ENCODE results near the gene DHRS11.
A peak's percentile ranks its signal among the peaks of the same experiment; 100 is the strongest.

Gene DHRS11

GRCh38 chr17:36591434-36592315 lies at the start of gene DHRS11:
Gene DHRS11, plus strand, starts transcription at chr17:36591879. Its CDS starts 131 bp downstream, at chr17:36592010.
- Histone ChIP-seq H3K27me3 (peaks cover 29% of the 10 kb centered on the region), H3K27ac (no peak within 1 kb of the TSS), H3K36me3 (peaks cover 45% of the 10 kb centered on the region), H3K4me1 (ENCODE audit: control insufficient read depth in 1 of 2, insufficient read depth in 1 of 2, low read depth in 1 of 2, low read length in 1 of 2) (peaks cover 9 to 17% of the 10 kb centered on the region in 2 experiments), H3K9me3 (no peaks in the 10 kb centered on the region), H3K4me3 (ENCODE audit: low read depth in 1 of 2, low read length in 1 of 2) (peak within 1 kb of the TSS; percentile 67 to 78)
- TF ChIP-seq CTCF (IDR thresholded peaks at IDR 0.05): no peak

GRCh38 chr17:36542755-36543154 lies 48.9 kb upstream of the DHRS11 start:
- Histone ChIP-seq H3K36me3 (peaks cover 3% of the 10 kb centered on the region), H3K4me3 (ENCODE audit: low read depth in 1 of 2, low read length in 1 of 2) (no peak overlapping the region), H3K4me1 (ENCODE audit: control insufficient read depth in 1 of 2, insufficient read depth in 1 of 2, low read depth in 1 of 2, low read length in 1 of 2) (peaks cover 33 to 38% of the 10 kb centered on the region in 2 experiments), H3K27me3 (no peaks in the 10 kb centered on the region), H3K9me3 (no peaks in the 10 kb centered on the region), H3K27ac (peak overlapping the region; percentile 100)
- no peak for TF ChIP-seq CTCF (IDR thresholded peaks at IDR 0.05)

GRCh38 chr17:36544044-36544306 lies 47.7 kb upstream of the DHRS11 start:
- peak overlapping the region; percentile 93 to 99 for H3K4me3 ChIP-seq (ENCODE audit: low read depth in 1 of 2, low read length in 1 of 2)
- no peak for TF ChIP-seq CTCF (IDR thresholded peaks at IDR 0.05)
- no peaks in the 10 kb centered on the region for H3K27me3 ChIP-seq
- H3K36me3 ChIP-seq: peaks cover 3% of the 10 kb centered on the region
- H3K4me1 ChIP-seq (ENCODE audit: control insufficient read depth in 1 of 2, insufficient read depth in 1 of 2, low read depth in 1 of 2, low read length in 1 of 2): peaks cover 45 to 50% of the 10 kb centered on the region in 2 experiments
- H3K9me3 ChIP-seq: no peaks in the 10 kb centered on the region
- H3K27ac ChIP-seq: peak overlapping the region; percentile 100

GRCh38 chr17:36544307-36545076 lies 47.2 kb upstream of the DHRS11 start, which contains the start of gene GGNBP2:
Gene GGNBP2, plus strand, starts transcription at chr17:36544919. Its CDS starts 806 bp downstream, at chr17:36545725.
- H3K9me3 ChIP-seq: no peaks in the 10 kb centered on the region
- H3K4me1 ChIP-seq (ENCODE audit: control insufficient read depth in 1 of 2, insufficient read depth in 1 of 2, low read depth in 1 of 2, low read length in 1 of 2): peaks cover 49 to 53% of the 10 kb centered on the region in 2 experiments

GRCh38 chr17:36545077-36545464 lies 46.6 kb upstream of the DHRS11 start:
- Histone ChIP-seq H3K4me1 (ENCODE audit: control insufficient read depth in 1 of 2, insufficient read depth in 1 of 2, low read depth in 1 of 2, low read length in 1 of 2) (peaks cover 51 to 56% of the 10 kb centered on the region in 2 experiments), H3K27me3 (no peaks in the 10 kb centered on the region), H3K9me3 (no peaks in the 10 kb centered on the region), H3K4me3 (ENCODE audit: low read depth in 1 of 2, low read length in 1 of 2) (peak overlapping the region; percentile 93 to 99), H3K36me3 (peaks cover 3% of the 10 kb centered on the region), H3K27ac (peak overlapping the region; percentile 100)
- TF ChIP-seq CTCF (IDR thresholded peaks at IDR 0.05): no peak

More at GRCh38 chr17:36544307-36545076, 47.2 kb upstream of the DHRS11 start, which contains the start of gene GGNBP2:
- TF ChIP-seq CTCF (IDR thresholded peaks at IDR 0.05): no peak
- no peaks in the 10 kb centered on the region for H3K27me3 ChIP-seq
- H3K27ac ChIP-seq: peak within 1 kb of the TSS; percentile 100
- H3K4me3 ChIP-seq (ENCODE audit: low read depth in 1 of 2, low read length in 1 of 2): peak within 1 kb of the TSS; percentile 93 to 99
- H3K36me3 ChIP-seq: peaks cover 3% of the 10 kb centered on the region
